ENCODE measurements around the gene MAP4K2. TPM values are rescaled to one million over a fixed set of nuclear protein-coding genes. Genes with fewer than 3 reads are reported as not detected.

Gene MAP4K2
- total RNA-seq, 1 experiment from 2014 or later: 34.3 TPM

GRCh38 chr11:64845129-64845775 lies 42.2 kb upstream of the MAP4K2 start:
- BruUV-seq (replicated peaks): no TSS peak
- Histone ChIP-seq H4K20me1 (ENCODE audit: insufficient read depth) (no peaks in the 10 kb centered on the region), H3K27me3 (ENCODE audit: insufficient read depth, low read depth) (no peaks in the 10 kb centered on the region), H3K79me2 (ENCODE audit: low read depth) (peaks cover 12% of the 10 kb centered on the region), H3F3A (ENCODE audit: insufficient read depth, low read depth) (peaks cover 66% of the 10 kb centered on the region; the same call in 1 of the 2 replicates), H3K9me3 (ENCODE audit: insufficient read depth, low read depth) (no peaks in the 10 kb centered on the region), H3K9me2 (ENCODE audit: insufficient read depth) (no peaks in the 10 kb centered on the region), H3K4me3 (peak overlapping the region; percentile 72; the same call in 1 of the 2 replicates), H3K27ac (no peak overlapping the region), H3K36me3 (ENCODE audit: low read depth) (no peaks in the 10 kb centered on the region), H3K4me2 (peak overlapping the region; percentile 82), H3K4me1 (replicated peaks; ENCODE audit: insufficient read depth) (peaks cover 63% of the 10 kb centered on the region), H2AFZ (peak overlapping the region; percentile 87)
- no peak for TF ChIP-seq EZH2 (IDR thresholded peaks at IDR 0.05; ENCODE audit: low read depth)
- no peak for TF ChIP-seq CTCF (conservative IDR thresholded peaks at IDR 0.05)
- no peak for DNase-seq
- intact Hi-C loops (cut with micrococcal nuclease; ENCODE audit: unreplicated experiment): loop anchor here (5.0 kb wide), 2 partner anchors 182 to 407 kb away; partner anchors contain the start of gene SNX15
- ChIA-PET POLR2A (ENCODE audit: unreplicated experiment) (interaction anchor here (0.7 kb wide), 1 partner anchor 268 kb away, joined by 21 read pairs; no protein-coding TSS in a partner anchor), CTCF (interaction anchor here (0.6 kb wide), 3 partner anchors 51 to 265 kb away, joined by 3 to 4 read pairs (median 3); no protein-coding TSS in a partner anchor)

GRCh38 chr11:64844330-64845128 lies 41.5 kb upstream of the MAP4K2 start, which contains the start of gene CDC42BPG:
TSS of gene CDC42BPG (minus strand) at chr11:64844653. CDS start at chr11:64844569, 84 bp downstream.
- peaks cover 61% of the 10 kb centered on the region; the same call in 1 of the 2 replicates for H3F3A ChIP-seq (ENCODE audit: insufficient read depth, low read depth)
- peaks cover 56% of the 10 kb centered on the region for H3K4me1 ChIP-seq (replicated peaks; ENCODE audit: insufficient read depth)
- POLR2A ChIA-PET (ENCODE audit: unreplicated experiment): interaction anchor here (0.6 kb wide), 2 partner anchors 10 to 25 kb away, joined by 3 to 4 read pairs; no protein-coding TSS in a partner anchor
- peak within 1 kb of the TSS; percentile 79 for H3K27ac ChIP-seq
- H3K4me2 ChIP-seq: peak within 1 kb of the TSS; percentile 82
- H3K9me2 ChIP-seq (ENCODE audit: insufficient read depth): no peaks in the 10 kb centered on the region
- H3K27me3 ChIP-seq (ENCODE audit: insufficient read depth, low read depth): no peaks in the 10 kb centered on the region
- TF ChIP-seq CTCF (conservative IDR thresholded peaks at IDR 0.05) (peak; percentile 58; the same call in 1 of the 2 replicates), EZH2 (IDR thresholded peaks at IDR 0.05; ENCODE audit: low read depth) (no peak)
- intact Hi-C loops (cut with micrococcal nuclease; ENCODE audit: unreplicated experiment): loop anchor here (5.0 kb wide), 5 partner anchors 33 to 408 kb away; partner anchors contain the start of genes CAPN1, EHD1 and SNX15
- DNase-seq: peak; percentile 73 to 94
- H3K4me3 ChIP-seq: peak within 1 kb of the TSS; percentile 72
- H3K36me3 ChIP-seq (ENCODE audit: low read depth): no peaks in the 10 kb centered on the region
- BruUV-seq (replicated peaks): no TSS peak
- H3K79me2 ChIP-seq (ENCODE audit: low read depth): peaks cover 10% of the 10 kb centered on the region
- CTCF ChIA-PET: interaction anchor here (0.6 to 1.5 kb wide), 6 partner anchors 33 to 1200 kb away, joined by 3 to 5 read pairs (median 3); partner anchors contain the start of gene MAP4K2
- no peaks in the 10 kb centered on the region for H4K20me1 ChIP-seq (ENCODE audit: insufficient read depth)
- no peaks in the 10 kb centered on the region for H3K9me3 ChIP-seq (ENCODE audit: insufficient read depth, low read depth)
- H2AFZ ChIP-seq: peak within 1 kb of the TSS; percentile 87
